Esophagus (tissue), 2 donors: ENCODE measurements around the gene ZNF646. TPM values are rescaled to one million over a fixed set of nuclear protein-coding genes. Genes with fewer than 3 reads are reported as not detected.

Experiments used
- H3K27ac ChIP-seq, 2 donors: one replicate each; pipeline ENCODE4 v1.5.1; 2013; ENCODE audit warnings: low read depth in 2 of 2, mild to moderate bottlenecking in 2 of 2, inconsistent platforms in 1 of 2, low read length in 1 of 2, moderate library complexity in 1 of 2
- H3K27me3 ChIP-seq, 2 donors: one replicate each; pipeline ENCODE4 v1.6.1; 2013; ENCODE audit warnings: low read length in 2 of 2, control low read depth in 1 of 2, mild to moderate bottlenecking in 1 of 2; ENCODE audit not compliant: insufficient read depth in 2 of 2, control insufficient read depth in 1 of 2
- H3K36me3 ChIP-seq, 2 donors: one replicate each; pipeline ENCODE4 v1.6.1; 2013; ENCODE audit warnings: low read length in 1 of 2; ENCODE audit not compliant: control insufficient read depth in 2 of 2, insufficient read depth in 2 of 2
- H3K4me1 ChIP-seq, 2 donors: one replicate each; pipeline ENCODE4 v1.6.1; 2013; ENCODE audit warnings: low read length in 1 of 2; ENCODE audit not compliant: control insufficient read depth in 2 of 2, insufficient read depth in 2 of 2
- H3K4me3 ChIP-seq, 2 donors: one replicate each; pipeline ENCODE4 v1.5.1; 2013; ENCODE audit warnings: low read length in 2 of 2, mild to moderate bottlenecking in 2 of 2, low read depth in 1 of 2, moderate library complexity in 1 of 2
- H3K9me3 ChIP-seq, 2 donors: one replicate each; pipeline ENCODE4 v1.6.1; 2013; ENCODE audit warnings: mild to moderate bottlenecking in 2 of 2, low read depth in 1 of 2, low read length in 1 of 2, moderate library complexity in 1 of 2; ENCODE audit not compliant: control insufficient read depth in 2 of 2, insufficient read depth in 1 of 2
- WGBS, 2 donors: extraction: QIAGEN DNeasy Blood & Tissue Kit; methylation state at CpG; one replicate each; pipeline ENCODE4 v1.1.7; 2013; 5-methylcytosine and 5-hydroxymethylcytosine counted together
- polyA plus RNA-seq, 2 donors: library from polyadenylated mRNA; stranded (reverse); fragments of 200-250 nt; gene quantifications; one replicate each; pipeline ENCODE4 v1.2.3, GENCODE V29; 2013
- donor health status: healthy with polysubstance abuse.
- donor health status: Bipolar disorder and iron deficiency.

The ZNF646 gene
- polyA plus RNA-seq, 2 donors = 3.4 to 8.1 TPM

- Histone ChIP-seq H3K27ac (peak overlapping the region in 1 of 2 donors; percentile 6), H3K9me3 (no peaks in the 10 kb centered on the region), H3K4me3 (no peak overlapping the region), H3K36me3 (peaks cover 7 to 21% of the 10 kb centered on the region in 2 donors), H3K4me1 (peaks cover 3 to 21% of the 10 kb centered on the region in 2 donors), H3K27me3 (no peaks in the 10 kb centered on the region)
- 89 to 90% methylated on average over 28 of the region's 28 CpGs for WGBS, 2 donors
These were observed 32.6 kb downstream of the ZNF646 start for GRCh38 chr16:31106509-31107464.

- H3K4me3 ChIP-seq = no peak overlapping the region
These were observed 33.2 kb downstream of the ZNF646 start for GRCh38 chr16:31107465-31107867.

GRCh38 chr16:31108035-31108793 is 34.0 kb downstream of the ZNF646 start, which contains the start of gene BCKDK:
BCKDK (plus strand) TSS chr16:31108386; CDS start chr16:31109224, 838 bp downstream.
- peak within 1 kb of the TSS; percentile 65 to 94 for H3K4me3 ChIP-seq
- peaks cover 12 to 26% of the 10 kb centered on the region in 2 donors for H3K36me3 ChIP-seq
- WGBS, 2 donors = 3 to 5% methylated on average over 53 to 68 of the region's 68 CpGs
- H3K4me1 ChIP-seq = peaks cover 3 to 27% of the 10 kb centered on the region in 2 donors
- H3K27ac ChIP-seq = peak within 1 kb of the TSS; percentile 70 to 88
- no peaks in the 10 kb centered on the region for H3K9me3 ChIP-seq
- H3K27me3 ChIP-seq = no peaks in the 10 kb centered on the region

More at GRCh38 chr16:31107465-31107867, 33.2 kb downstream of the ZNF646 start:
- Histone ChIP-seq H3K4me1 (peaks cover 3 to 27% of the 10 kb centered on the region in 2 donors), H3K9me3 (no peaks in the 10 kb centered on the region), H3K27me3 (no peaks in the 10 kb centered on the region), H3K36me3 (peaks cover 12 to 26% of the 10 kb centered on the region in 2 donors), H3K27ac (peak overlapping the region in 1 of 2 donors; percentile 6)
- WGBS, 2 donors = 86 to 92% methylated on average over 6 of the region's 6 CpGs

- Histone ChIP-seq H3K4me1 (peaks cover 3 to 29% of the 10 kb centered on the region in 2 donors), H3K36me3 (peaks cover 12 to 26% of the 10 kb centered on the region in 2 donors), H3K9me3 (no peaks in the 10 kb centered on the region), H3K27ac (peak overlapping the region; percentile 70 to 88), H3K4me3 (peak overlapping the region; percentile 65 to 94), H3K27me3 (no peaks in the 10 kb centered on the region)
- WGBS, 2 donors = 37 to 41% methylated on average over 53 to 57 of the region's 57 CpGs
These were observed 34.8 kb downstream of the ZNF646 start for GRCh38 chr16:31108794-31109558.

- Histone ChIP-seq H3K4me3 (no peak overlapping the region), H3K4me1 (peaks cover 3 to 29% of the 10 kb centered on the region in 2 donors), H3K36me3 (peaks cover 12 to 26% of the 10 kb centered on the region in 2 donors), H3K9me3 (no peaks in the 10 kb centered on the region), H3K27ac (no peak overlapping the region), H3K27me3 (no peaks in the 10 kb centered on the region)
- 81 to 89% methylated on average over 12 of the region's 12 CpGs for WGBS, 2 donors
These were observed 35.4 kb downstream of the ZNF646 start for GRCh38 chr16:31109622-31110021.

- Histone ChIP-seq H3K4me3 (no peak overlapping the region), H3K4me1 (peaks cover 3 to 29% of the 10 kb centered on the region in 2 donors), H3K36me3 (peaks cover 12 to 26% of the 10 kb centered on the region in 2 donors), H3K27ac (no peak overlapping the region), H3K27me3 (no peaks in the 10 kb centered on the region), H3K9me3 (no peaks in the 10 kb centered on the region)
- 73 to 79% methylated on average over 26 of the region's 26 CpGs for WGBS, 2 donors
These were observed 36.1 kb downstream of the ZNF646 start for GRCh38 chr16:31110106-31111034.

- WGBS, 2 donors = 66 to 79% methylated on average over 23 of the region's 23 CpGs
- Histone ChIP-seq H3K27me3 (no peaks in the 10 kb centered on the region), H3K27ac (peak overlapping the region; percentile 71 to 87), H3K36me3 (peaks cover 12 to 26% of the 10 kb centered on the region in 2 donors), H3K4me1 (peaks cover 3 to 27% of the 10 kb centered on the region in 2 donors), H3K4me3 (no peak overlapping the region), H3K9me3 (no peaks in the 10 kb centered on the region)
These were observed 37.8 kb downstream of the ZNF646 start for GRCh38 chr16:31111881-31112466.

GRCh38 chr16:31112711-31113110 is 38.5 kb downstream of the ZNF646 start:
- 40 to 44% methylated on average over 2 of the region's 2 CpGs for WGBS, 2 donors
- Histone ChIP-seq H3K27me3 (no peaks in the 10 kb centered on the region), H3K36me3 (peaks cover 12 to 26% of the 10 kb centered on the region in 2 donors), H3K27ac (peak overlapping the region; percentile 71 to 87), H3K4me1 (peaks cover 3 to 27% of the 10 kb centered on the region in 2 donors), H3K4me3 (no peak overlapping the region), H3K9me3 (no peaks in the 10 kb centered on the region)
